Neural cell (in vitro differentiated cells): ENCODE measurements around the gene SLC8A3. TPM values are rescaled to one million over a fixed set of nuclear protein-coding genes. Genes with fewer than 3 reads are reported as not detected.

Experiments
- H2AFZ ChIP-seq: fragments of 200-600, 300-800 bp; sonication (generic), shearing (Covaris generic); 2 replicates; pipeline ENCODE4 v1.6.0; 2014; ENCODE audit warnings: low read depth, mild to moderate bottlenecking, antibody characterized with exemption, low read length, moderate library complexity
- H3F3A ChIP-seq: fragments of 200-600 bp; shearing (Covaris generic); 2 replicates; pipeline ENCODE4 v1.6.1; 2016; ENCODE audit warnings: mild to moderate bottlenecking, moderate library complexity, mixed read lengths, antibody characterized with exemption, low read length; ENCODE audit not compliant: insufficient read depth, poor library complexity, severe bottlenecking
- H3K27ac ChIP-seq: fragments of 200-600, 300-800 bp; sonication (generic), shearing (Covaris generic); 2 replicates; pipeline ENCODE4 v1.5.1; 2014; ENCODE audit warnings: mild to moderate bottlenecking, low read length, moderate library complexity
- H3K27me3 ChIP-seq: fragments of 300-800, 200-600 bp; sonication (generic), shearing (Covaris generic); 2 replicates; pipeline ENCODE4 v1.6.0; 2014; ENCODE audit warnings: mild to moderate bottlenecking, low read depth, low read length, moderate library complexity; ENCODE audit not compliant: insufficient read depth
- H3K36me3 ChIP-seq: fragments of 300-800, 200-600 bp; sonication (generic), shearing (Covaris generic); 2 replicates; pipeline ENCODE4 v1.5.1; 2014; ENCODE audit warnings: mild to moderate bottlenecking, antibody characterized with exemption, low read length, moderate library complexity; ENCODE audit not compliant: insufficient read depth
- H3K4me2 ChIP-seq: fragments of 300-800, 200-600 bp; sonication (generic), shearing (Covaris generic); 2 replicates; pipeline ENCODE4 v1.6.0; 2014; ENCODE audit warnings: mild to moderate bottlenecking, low read length
- H3K4me3 ChIP-seq: fragments of 300-800, 200-600 bp; sonication (generic), shearing (Covaris generic); 2 replicates; pipeline ENCODE4 v1.5.1; 2014; ENCODE audit warnings: mild to moderate bottlenecking, low read length, moderate library complexity
- H3K79me2 ChIP-seq: fragments of 200-600 bp; shearing (Covaris generic); replicated peaks from 2 replicates; pipeline ENCODE4 v1.6.0; 2014; ENCODE audit warnings: mild to moderate bottlenecking, low read length, moderate library complexity; ENCODE audit not compliant: insufficient read depth
- H3K9ac ChIP-seq: fragments of 300-800, 200-600 bp; sonication (generic), shearing (Covaris generic); 2 replicates; pipeline ENCODE4 v1.6.1; 2016; ENCODE audit warnings: mild to moderate bottlenecking, low read length, mixed read lengths
- H3K9me2 ChIP-seq: fragments of 200-600 bp; shearing (Covaris generic); 2 replicates; pipeline ENCODE4 v1.6.1; 2016; ENCODE audit warnings: mild to moderate bottlenecking, low read length, mixed read lengths; ENCODE audit not compliant: insufficient read depth
- H3K9me3 ChIP-seq: fragments of 200-600, 300-800 bp; sonication (generic), shearing (Covaris generic); 2 replicates; pipeline ENCODE4 v1.6.1; 2016; ENCODE audit warnings: mild to moderate bottlenecking, mixed run types, low read length, moderate library complexity, mixed read lengths
- H4K20me1 ChIP-seq: fragments of 200-600 bp; shearing (Covaris generic); 2 replicates; pipeline ENCODE4 v1.6.1; 2016; ENCODE audit warnings: mild to moderate bottlenecking, mixed run types; ENCODE audit not compliant: insufficient read depth
- CTCF ChIP-seq: fragments of 450-650 bp; IDR thresholded peaks from 2 replicates; pipeline ENCODE4 v1.5.1; 2014; ENCODE audit warnings: antibody characterized with exemption, mild to moderate bottlenecking, moderate library complexity; ENCODE audit not compliant: poor library complexity, severe bottlenecking
- EP300 ChIP-seq: fragments of 450-650 bp; conservative IDR thresholded peaks from 2 replicates; pipeline ENCODE4 v1.6.1; 2014; ENCODE audit warnings: antibody characterized with exemption, mild to moderate bottlenecking, moderate library complexity; ENCODE audit not compliant: poor library complexity, severe bottlenecking
- EZH2 ChIP-seq: fragments of 200-600, 300-800 bp; shearing (Covaris generic), sonication (generic); IDR thresholded peaks from 2 replicates; pipeline ENCODE4 v1.6.1; 2014; ENCODE audit warnings: antibody characterized with exemption, low read length, borderline replicate concordance, mild to moderate bottlenecking; ENCODE audit not compliant: insufficient read depth, poor library complexity, severe bottlenecking
- MXI1 ChIP-seq: fragments of 450-650 bp; conservative IDR thresholded peaks from 2 replicates; pipeline ENCODE4 v1.6.1; 2014; ENCODE audit warnings: antibody characterized with exemption, mild to moderate bottlenecking; ENCODE audit not compliant: poor library complexity, severe bottlenecking
- POLR2AphosphoS5 ChIP-seq: IDR thresholded peaks from 2 replicates; pipeline ENCODE4 v1.6.1; 2012
- RAD21 ChIP-seq: fragments of 450-650 bp; conservative IDR thresholded peaks from 2 replicates; pipeline ENCODE4 v1.6.1; 2014; ENCODE audit warnings: antibody characterized with exemption, mild to moderate bottlenecking, moderate library complexity
- REST ChIP-seq: IDR thresholded peaks from 2 replicates; pipeline ENCODE4 v1.6.1; 2012; ENCODE audit warnings: borderline replicate concordance
- SMC3 ChIP-seq: fragments of 450-650 bp; conservative IDR thresholded peaks from 2 replicates; pipeline ENCODE4 v1.6.1; 2014; ENCODE audit warnings: antibody characterized with exemption, mild to moderate bottlenecking, moderate library complexity; ENCODE audit not compliant: poor library complexity
- TAF1 ChIP-seq: IDR thresholded peaks from 2 replicates; pipeline ENCODE4 v1.6.1; 2012; ENCODE audit warnings: low read depth
- polyA plus RNA-seq: library from polyadenylated mRNA; depleted of rRNA; stranded (reverse); fragments of >200 nt; gene quantifications from 2 replicates; pipeline ENCODE4 v1.2.3, GENCODE V29; 2014

SLC8A3 gene
- polyA plus RNA-seq, 1 donor from 2014 or later, result 2.9 TPM

GRCh38 chr14:70005281-70005805, 183.4 kb downstream of the SLC8A3 start:
- H3K9me3 ChIP-seq, result no peaks in the 10 kb centered on the region
- no peak overlapping the region for H3K4me3 ChIP-seq
- H3K36me3 ChIP-seq, result no peaks in the 10 kb centered on the region
- TF ChIP-seq REST (no peak), EZH2 (no peak), RAD21 (no peak), MXI1 (no peak), POLR2AphosphoS5 (no peak), TAF1 (no peak), EP300 (no peak), SMC3 (no peak), CTCF (no peak)
- H3K9me2 ChIP-seq, result no peaks in the 10 kb centered on the region
- H3K27me3 ChIP-seq, result no peaks in the 10 kb centered on the region
- no peaks in the 10 kb centered on the region for H4K20me1 ChIP-seq
- no peak overlapping the region for H3K4me2 ChIP-seq
- no peak overlapping the region for H3K9ac ChIP-seq
- H3F3A ChIP-seq, result no peaks in the 10 kb centered on the region
- no peak overlapping the region for H3K27ac ChIP-seq
- H2AFZ ChIP-seq, result no peak overlapping the region
- H3K79me2 ChIP-seq, result no peaks in the 10 kb centered on the region

- Histone ChIP-seq H3K36me3 (no peaks in the 10 kb centered on the region), H3K9ac (no peak overlapping the region), H3K4me2 (no peak overlapping the region), H3F3A (no peaks in the 10 kb centered on the region), H3K9me3 (no peaks in the 10 kb centered on the region), H3K4me3 (no peak overlapping the region), H3K27me3 (no peaks in the 10 kb centered on the region), H3K79me2 (no peaks in the 10 kb centered on the region), H4K20me1 (no peaks in the 10 kb centered on the region), H2AFZ (no peak overlapping the region), H3K27ac (no peak overlapping the region), H3K9me2 (no peaks in the 10 kb centered on the region)
- TF ChIP-seq REST, result no peak
- TF ChIP-seq TAF1, result no peak
- no peak for TF ChIP-seq EP300
- TF ChIP-seq POLR2AphosphoS5, result no peak
- TF ChIP-seq SMC3, result no peak
- TF ChIP-seq MXI1, result no peak
- no peak for TF ChIP-seq RAD21
- no peak for TF ChIP-seq CTCF
- no peak for TF ChIP-seq EZH2
These were observed 184.0 kb downstream of the SLC8A3 start for GRCh38 chr14:70004791-70005190.
